K562 (cell line): ENCODE results near the gene KCNN3.

ENCODE experiments used
- ARHGAP35 ChIP-seq: fragments of 450-650 bp; IDR thresholded peaks from 2 replicates; pipeline ENCODE4 v1.6.1; 2018; ENCODE audit not compliant: partially characterized antibody
- MTA1 ChIP-seq: fragments of 450-650 bp; IDR thresholded peaks from 2 replicates; pipeline ENCODE4 v1.6.1; 2017; ENCODE audit warnings: borderline replicate concordance
- TFE3 ChIP-seq: fragments of 450-650 bp; formaldehyde crosslinking; IDR thresholded peaks from 2 replicates; pipeline ENCODE4 v1.4.0; 2020; ENCODE audit warnings: mild to moderate bottlenecking, mixed read lengths
- TF ChIP-seq, protein P1 (sequence below), 2 experiments: fragments of 450-650 bp in 1 of 2; sonication (generic) in 1 of 2; formaldehyde crosslinking in 1 of 2; IDR thresholded peaks in 1 of 2; conservative IDR thresholded peaks in 1 of 2; 2 replicates each; pipeline versions ENCODE4 v1.6.1 to v1.8.1; 2016 to 2023; ENCODE audit warnings: mild to moderate bottlenecking in 2 of 2, moderate library complexity in 2 of 2, inconsistent platforms in 1 of 2, missing genetic modification reagents in 1 of 2

DNA sequence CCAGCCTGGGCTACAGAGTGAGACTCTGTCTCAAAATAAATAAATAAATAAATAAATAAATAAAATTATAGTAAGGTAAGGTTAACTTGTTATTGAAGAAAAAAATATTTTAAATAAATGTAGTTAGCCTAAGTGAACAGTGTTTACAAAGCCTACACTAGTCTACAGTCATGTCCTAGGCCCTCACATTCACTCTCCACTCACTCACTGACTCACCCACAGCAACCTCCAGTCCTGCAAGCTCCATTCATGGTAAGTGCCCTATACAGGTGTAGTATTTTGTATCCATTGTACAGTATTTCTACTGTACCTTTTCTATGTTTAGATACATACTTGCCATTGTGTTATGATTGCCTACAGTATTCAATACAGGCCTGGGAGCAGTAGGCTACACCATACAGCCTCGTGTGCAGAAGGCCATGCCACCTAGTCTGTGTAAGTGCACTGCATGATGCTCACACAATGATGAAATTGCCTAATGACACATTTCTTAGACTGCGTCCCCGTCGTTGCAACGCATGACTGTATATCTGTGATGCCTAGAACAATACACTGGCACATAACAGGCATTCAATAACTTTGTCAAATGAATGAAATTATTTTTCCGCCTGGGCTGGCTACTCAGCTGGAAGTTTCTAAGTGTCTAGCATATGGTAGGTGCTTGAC is 14.8 kb downstream of the KCNN3 start:
- no peak for TF ChIP-seq TFE3 (CRISPR knock-in tag)
- no peak for TF ChIP-seq MTA1
- TF ChIP-seq, protein P1, sequence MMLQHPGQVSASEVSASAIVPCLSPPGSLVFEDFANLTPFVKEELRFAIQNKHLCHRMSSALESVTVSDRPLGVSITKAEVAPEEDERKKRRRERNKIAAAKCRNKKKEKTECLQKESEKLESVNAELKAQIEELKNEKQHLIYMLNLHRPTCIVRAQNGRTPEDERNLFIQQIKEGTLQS (IDR thresholded peaks at IDR 0.05), result no peak
- TF ChIP-seq, protein P1 (CRISPR knock-in tag; conservative IDR thresholded peaks at IDR 0.05), result no peak
- TF ChIP-seq ARHGAP35, result no peak
